GM10248 (cell line): Measurements from ENCODE around the gene TSC22D3.

Experiments
- CTCF ChIA-PET: fragments of 300-600 bp; sonication (Branson Sonifier 250); formaldehyde crosslinking; extraction: SDS; loops from one replicate; lab custom pipeline; 2021; ENCODE audit warnings: antibody characterized with exemption; lab: Yijun Ruan, JAX
- POLR2A ChIA-PET: fragments of 350-650 bp; sonication (Branson Sonifier 250); formaldehyde crosslinking; extraction: SDS; loops from one replicate; lab custom pipeline; 2020; ENCODE audit warnings: antibody characterized with exemption; lab: Yijun Ruan, JAX
- DNase-seq: peaks from one replicate; pipeline ENCODE4 v3.0.0; 2012; ENCODE audit errors: extremely low spot score
- TF ChIP-seq, protein P1 (sequence below): IDR thresholded peaks from 2 replicates; pipeline ENCODE4 v1.5.1; 2012; ENCODE audit warnings: mild to moderate bottlenecking, low read depth; ENCODE audit errors: extremely low read depth, missing control alignments, control extremely low read depth

The TSC22D3 gene

DNA sequence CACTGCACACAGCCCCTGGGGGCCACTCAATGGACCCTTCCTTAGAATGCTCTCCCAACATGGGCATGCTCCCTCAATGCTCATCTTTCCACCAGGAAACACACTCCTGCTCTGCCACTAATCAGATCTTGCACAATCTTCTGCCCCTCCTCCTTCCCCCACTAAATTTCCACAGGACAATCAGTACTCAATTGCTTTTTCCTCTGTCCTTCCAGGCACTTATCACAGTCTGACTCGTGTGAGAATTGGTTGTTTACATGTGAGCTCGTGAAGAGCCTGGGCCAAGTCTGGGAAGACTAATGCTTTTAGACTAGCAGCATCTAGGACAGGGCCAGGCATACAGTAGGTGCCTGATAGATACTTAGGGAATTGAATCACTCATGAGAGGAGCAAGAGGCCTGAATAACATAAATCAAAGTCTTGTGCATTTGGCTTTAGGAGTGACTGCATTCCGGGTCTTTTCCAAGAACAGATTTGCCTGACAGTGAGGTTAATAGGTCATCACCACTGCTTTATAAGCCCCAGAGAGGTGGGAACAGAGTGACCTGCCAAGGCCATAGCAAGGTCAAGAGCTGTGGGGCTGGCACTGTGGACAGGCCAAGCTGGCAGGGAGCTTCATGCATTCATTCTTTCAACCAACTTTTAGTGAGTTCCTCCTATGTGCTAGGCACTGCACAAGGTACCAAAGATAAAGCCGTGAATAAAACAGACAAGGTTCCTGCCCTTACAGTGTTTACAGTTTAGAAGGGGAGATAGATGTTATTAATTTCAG lies 92.3 kb downstream of the TSC22D3 start:
- ChIA-PET CTCF (interaction anchor here (1.7 to 17.6 kb wide), 2 partner anchors 10 to 32 kb away, joined by 8 to 304 read pairs; no protein-coding TSS in a partner anchor), POLR2A (interaction anchor here (1.5 kb wide), 1 partner anchor 9 kb away, joined by 4 read pairs; no protein-coding TSS in a partner anchor)
- DNase-seq, result no peak
- TF ChIP-seq, protein P1, sequence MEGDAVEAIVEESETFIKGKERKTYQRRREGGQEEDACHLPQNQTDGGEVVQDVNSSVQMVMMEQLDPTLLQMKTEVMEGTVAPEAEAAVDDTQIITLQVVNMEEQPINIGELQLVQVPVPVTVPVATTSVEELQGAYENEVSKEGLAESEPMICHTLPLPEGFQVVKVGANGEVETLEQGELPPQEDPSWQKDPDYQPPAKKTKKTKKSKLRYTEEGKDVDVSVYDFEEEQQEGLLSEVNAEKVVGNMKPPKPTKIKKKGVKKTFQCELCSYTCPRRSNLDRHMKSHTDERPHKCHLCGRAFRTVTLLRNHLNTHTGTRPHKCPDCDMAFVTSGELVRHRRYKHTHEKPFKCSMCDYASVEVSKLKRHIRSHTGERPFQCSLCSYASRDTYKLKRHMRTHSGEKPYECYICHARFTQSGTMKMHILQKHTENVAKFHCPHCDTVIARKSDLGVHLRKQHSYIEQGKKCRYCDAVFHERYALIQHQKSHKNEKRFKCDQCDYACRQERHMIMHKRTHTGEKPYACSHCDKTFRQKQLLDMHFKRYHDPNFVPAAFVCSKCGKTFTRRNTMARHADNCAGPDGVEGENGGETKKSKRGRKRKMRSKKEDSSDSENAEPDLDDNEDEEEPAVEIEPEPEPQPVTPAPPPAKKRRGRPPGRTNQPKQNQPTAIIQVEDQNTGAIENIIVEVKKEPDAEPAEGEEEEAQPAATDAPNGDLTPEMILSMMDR, result no peak

DNA sequence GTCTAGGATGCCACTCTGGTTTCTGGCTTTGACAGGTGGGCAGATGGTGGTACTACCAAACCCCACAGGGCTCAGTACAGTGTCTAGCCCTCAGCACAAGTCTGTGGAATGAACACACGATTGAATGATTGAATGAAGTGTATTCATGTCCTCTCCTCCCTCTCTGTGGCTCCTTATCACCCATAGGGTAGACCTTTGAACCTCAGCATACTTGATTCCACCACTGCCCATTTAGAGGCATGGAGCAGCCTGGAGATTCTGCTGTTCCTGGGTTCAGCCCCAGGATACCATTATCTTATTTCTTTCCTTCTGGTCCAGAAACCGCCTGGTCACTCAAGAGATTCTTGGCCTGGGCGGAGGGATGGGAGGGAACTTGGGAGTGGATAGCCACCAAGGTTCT lies 93.3 kb downstream of the TSC22D3 start:
- ChIA-PET CTCF (interaction anchor here (1.2 to 17.6 kb wide), 2 partner anchors 9 to 33 kb away, joined by 8 to 304 read pairs; no protein-coding TSS in a partner anchor), POLR2A (no interaction called here)
- no peak for DNase-seq
- TF ChIP-seq, protein P1, result no peak

DNA sequence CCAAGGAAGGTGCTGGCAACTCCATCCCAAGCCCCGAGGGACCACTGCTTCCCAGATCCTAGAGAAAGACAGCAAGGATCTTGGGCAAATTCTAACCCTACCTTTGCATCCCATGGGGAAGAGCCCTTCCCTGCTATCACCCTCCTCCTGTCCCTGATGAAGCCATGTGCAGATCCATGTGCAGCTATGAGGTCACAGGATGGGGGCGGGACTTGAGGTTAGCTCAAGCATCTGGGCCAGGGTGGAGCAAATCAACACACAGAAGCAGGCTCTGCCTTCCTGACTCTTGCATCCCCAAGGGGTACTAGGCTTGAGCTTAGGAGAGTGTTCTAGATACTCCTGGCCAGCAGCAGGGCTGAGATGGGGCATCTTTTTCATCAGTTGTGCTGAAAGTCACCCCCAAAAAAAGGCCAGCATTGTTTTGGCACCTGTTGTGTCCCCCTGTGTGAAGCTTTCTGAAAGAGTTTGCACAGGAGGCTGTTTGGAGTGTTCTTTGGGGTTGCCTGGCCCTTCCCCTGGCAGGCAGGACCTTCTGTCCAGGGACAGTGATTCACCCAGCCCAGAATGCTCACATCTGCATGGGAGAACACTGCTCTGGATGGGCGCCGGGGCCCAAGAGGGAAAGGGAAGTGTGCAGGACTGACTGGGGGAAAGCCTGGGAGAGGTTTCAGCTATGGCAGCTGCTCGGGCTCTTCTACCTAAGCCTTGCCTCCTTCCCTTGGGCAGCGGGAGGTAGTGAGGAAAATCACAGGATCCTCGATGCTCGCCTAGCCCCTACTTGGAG lies 96.4 kb downstream of the TSC22D3 start:
- ChIA-PET POLR2A (interaction anchor here (1.0 to 1.1 kb wide), 3 partner anchors 32 to 37 kb away, joined by 4 to 7 read pairs (median 5); no protein-coding TSS in a partner anchor), CTCF (interaction anchor here (2.3 to 17.6 kb wide), 2 partner anchors 8 to 36 kb away, joined by 8 to 304 read pairs; no protein-coding TSS in a partner anchor)
- no peak for DNase-seq
- TF ChIP-seq, protein P1, result no peak

DNA sequence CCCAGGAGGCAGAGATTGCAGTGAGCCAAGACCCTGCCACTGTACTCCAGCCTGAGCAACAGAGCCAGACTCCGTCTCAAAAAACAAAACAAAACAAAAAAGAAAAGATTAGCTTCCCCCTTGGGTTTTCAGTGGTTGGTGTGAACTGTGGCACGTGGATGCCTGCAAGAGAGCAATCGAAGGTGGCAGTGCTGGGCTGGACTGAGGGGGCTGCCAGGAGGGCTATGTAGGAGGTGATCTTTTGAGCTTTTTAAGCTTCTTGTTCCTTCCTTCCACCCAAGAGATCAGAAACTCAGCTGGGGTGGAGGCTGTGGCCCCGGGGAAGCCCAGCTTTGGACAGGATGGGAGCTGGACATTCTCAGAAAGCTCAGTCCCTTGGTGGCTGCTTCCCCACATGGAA lies 97.7 kb downstream of the TSC22D3 start:
- TF ChIP-seq, protein P1, result no peak
- ChIA-PET POLR2A (interaction anchor here (1.5 to 2.6 kb wide), 2 partner anchors 34 to 38 kb away, joined by 8 to 30 read pairs; no protein-coding TSS in a partner anchor), CTCF (interaction anchor here (1.2 to 17.6 kb wide), 4 partner anchors 8 to 38 kb away, joined by 3 to 304 read pairs (median 7); no protein-coding TSS in a partner anchor)
- DNase-seq, result no peak

DNA sequence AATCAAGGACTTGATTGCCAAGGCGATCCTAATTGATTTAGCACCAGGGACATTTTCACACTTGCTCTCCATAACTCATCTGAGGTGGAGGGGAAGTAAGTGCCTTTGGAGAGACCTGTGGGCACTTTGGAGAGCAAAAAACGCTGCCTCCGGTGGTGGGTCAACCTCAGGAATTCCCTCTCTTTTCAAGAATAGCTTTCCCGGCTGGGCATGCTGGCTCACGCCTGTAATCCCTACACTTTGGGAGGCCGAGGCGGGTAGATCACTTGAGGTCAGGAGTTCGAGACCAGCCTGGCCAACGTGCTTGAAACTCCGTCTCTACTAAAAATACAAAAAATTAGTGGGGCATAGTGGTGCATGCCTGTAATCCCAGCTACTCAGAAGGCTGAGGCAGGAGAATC lies 98.1 kb downstream of the TSC22D3 start:
- DNase-seq, result no peak
- ChIA-PET CTCF (interaction anchor here (1.2 to 17.6 kb wide), 4 partner anchors 8 to 38 kb away, joined by 3 to 304 read pairs (median 7); no protein-coding TSS in a partner anchor), POLR2A (interaction anchor here (0.6 to 2.6 kb wide), 3 partner anchors 32 to 38 kb away, joined by 3 to 30 read pairs (median 8); no protein-coding TSS in a partner anchor)
- TF ChIP-seq, protein P1, result no peak
